ENCODE data around the gene FAM151A. TPM values are rescaled to one million over a fixed set of nuclear protein-coding genes. Genes with fewer than 3 reads are reported as not detected.
A peak's percentile ranks its signal among the peaks of the same experiment; 100 is the strongest.

The FAM151A gene
- total and polyA plus RNA-seq, 3 experiments from 2014 or later = not detected

GRCh38 chr1:54609301-54609921 lies 13.9 kb downstream of the FAM151A start:
- no peak overlapping the region for H3K27ac ChIP-seq (ENCODE audit: low read depth, low read length)
- Mint-ChIP-seq H3K4me3 (no peak overlapping the region), H3K36me3 (no peaks in the 10 kb centered on the region), H3K27me3 (peaks cover 3 to 5% of the 10 kb centered on the region in 2 donors), H3K4me1 (peaks cover 6 to 11% (median 7%) of the 10 kb centered on the region in 3 donors), H3K27ac (no peak overlapping the region), H3K9me3 (no peaks in the 10 kb centered on the region)
- H3K27me3 ChIP-seq (ENCODE audit: insufficient read depth, low read length, poor library complexity, severe bottlenecking) = no peaks in the 10 kb centered on the region
- no peak overlapping the region for H3K4me3 ChIP-seq (ENCODE audit: low read length)
- peaks cover 8% of the 10 kb centered on the region for H3K4me1 ChIP-seq (ENCODE audit: insufficient read depth, low read length)
- ChIA-PET CTCF (no interaction called here), POLR2A (no interaction called here)
- no peak for DNase-seq
- H3K9me3 ChIP-seq (ENCODE audit: low read length) = no peaks in the 10 kb centered on the region
- no peaks in the 10 kb centered on the region for H3K36me3 ChIP-seq (ENCODE audit: insufficient read depth, low read length)

GRCh38 chr1:54608566-54609230 lies 14.6 kb downstream of the FAM151A start:
- Histone ChIP-seq H3K4me1 (ENCODE audit: insufficient read depth, low read length) (peaks cover 10% of the 10 kb centered on the region), H3K4me3 (ENCODE audit: low read length) (no peak overlapping the region), H3K9me3 (ENCODE audit: low read length) (no peaks in the 10 kb centered on the region), H3K27me3 (ENCODE audit: insufficient read depth, low read length, poor library complexity, severe bottlenecking) (no peaks in the 10 kb centered on the region), H3K36me3 (ENCODE audit: insufficient read depth, low read length) (no peaks in the 10 kb centered on the region), H3K27ac (ENCODE audit: low read depth, low read length) (no peak overlapping the region)
- Mint-ChIP-seq H3K36me3 (no peaks in the 10 kb centered on the region), H3K27ac (no peak overlapping the region), H3K9me3 (no peaks in the 10 kb centered on the region), H3K4me3 (no peak overlapping the region), H3K4me1 (peaks cover 10 to 15% (median 10%) of the 10 kb centered on the region in 3 donors), H3K27me3 (peaks cover 3 to 5% of the 10 kb centered on the region in 2 donors)
- CTCF ChIA-PET = no interaction called here
- no peak for DNase-seq
- POLR2A ChIA-PET = no interaction called here

GRCh38 chr1:54607821-54608565 lies 15.3 kb downstream of the FAM151A start:
- peaks cover 10 to 15% (median 10%) of the 10 kb centered on the region in 3 donors for H3K4me1 Mint-ChIP-seq
- no peaks in the 10 kb centered on the region for H3K9me3 Mint-ChIP-seq
- POLR2A ChIA-PET = no interaction called here

GRCh38 chr1:54606990-54607325 lies 16.4 kb downstream of the FAM151A start:
- H3K27ac Mint-ChIP-seq = no peak overlapping the region
- H3K4me1 Mint-ChIP-seq = peaks cover 10 to 15% (median 10%) of the 10 kb centered on the region in 3 donors
- H3K9me3 ChIP-seq (ENCODE audit: low read length) = no peaks in the 10 kb centered on the region
- no peak overlapping the region for H3K27ac ChIP-seq (ENCODE audit: low read depth, low read length)
- no peaks in the 10 kb centered on the region for H3K36me3 ChIP-seq (ENCODE audit: insufficient read depth, low read length)
- peaks cover 3 to 5% of the 10 kb centered on the region in 2 donors for H3K27me3 Mint-ChIP-seq
- H3K27me3 ChIP-seq (ENCODE audit: insufficient read depth, low read length, poor library complexity, severe bottlenecking) = no peaks in the 10 kb centered on the region
- no peaks in the 10 kb centered on the region for H3K36me3 Mint-ChIP-seq
- POLR2A ChIA-PET = no interaction called here
- H3K4me1 ChIP-seq (ENCODE audit: insufficient read depth, low read length) = peaks cover 10% of the 10 kb centered on the region
- DNase-seq = no peak
- no peak overlapping the region for H3K4me3 ChIP-seq (ENCODE audit: low read length)
- CTCF ChIA-PET = no interaction called here
- H3K9me3 Mint-ChIP-seq = no peaks in the 10 kb centered on the region
- no peak overlapping the region for H3K4me3 Mint-ChIP-seq

More at GRCh38 chr1:54607821-54608565, 15.3 kb downstream of the FAM151A start:
- Histone ChIP-seq H3K9me3 (ENCODE audit: low read length) (no peaks in the 10 kb centered on the region), H3K36me3 (ENCODE audit: insufficient read depth, low read length) (no peaks in the 10 kb centered on the region), H3K4me3 (ENCODE audit: low read length) (no peak overlapping the region), H3K4me1 (ENCODE audit: insufficient read depth, low read length) (peaks cover 10% of the 10 kb centered on the region), H3K27me3 (ENCODE audit: insufficient read depth, low read length, poor library complexity, severe bottlenecking) (no peaks in the 10 kb centered on the region), H3K27ac (ENCODE audit: low read depth, low read length) (no peak overlapping the region)
- Mint-ChIP-seq H3K27ac (peak overlapping the region in 1 of 8 donors; percentile 72), H3K27me3 (peaks cover 3 to 5% of the 10 kb centered on the region in 2 donors), H3K36me3 (no peaks in the 10 kb centered on the region), H3K4me3 (no peak overlapping the region)
- CTCF ChIA-PET = no interaction called here
- DNase-seq = no peak

- CTCF ChIA-PET = no interaction called here
- POLR2A ChIA-PET = no interaction called here
Measured at GRCh38 chr1:54606096-54606989, 17.0 kb downstream of the FAM151A start.

GRCh38 chr1:54604572-54605370 lies 18.6 kb downstream of the FAM151A start:
- Histone ChIP-seq H3K27ac (ENCODE audit: low read depth, low read length) (no peak overlapping the region), H3K27me3 (ENCODE audit: insufficient read depth, low read length, poor library complexity, severe bottlenecking) (no peaks in the 10 kb centered on the region), H3K4me3 (ENCODE audit: low read length) (no peak overlapping the region), H3K4me1 (ENCODE audit: insufficient read depth, low read length) (peaks cover 10% of the 10 kb centered on the region), H3K36me3 (ENCODE audit: insufficient read depth, low read length) (no peaks in the 10 kb centered on the region), H3K9me3 (ENCODE audit: low read length) (no peaks in the 10 kb centered on the region)
- no peak overlapping the region for H3K4me3 Mint-ChIP-seq
- ChIA-PET CTCF (no interaction called here), POLR2A (no interaction called here)
- DNase-seq = peak in 2 of 5 donors; percentile 15 to 33
- peaks cover 10 to 15% (median 10%) of the 10 kb centered on the region in 3 donors for H3K4me1 Mint-ChIP-seq
- no peaks in the 10 kb centered on the region for H3K36me3 Mint-ChIP-seq
- no peaks in the 10 kb centered on the region for H3K9me3 Mint-ChIP-seq
- H3K27me3 Mint-ChIP-seq = peaks cover 0 to 2% of the 10 kb centered on the region in 2 donors
- peak overlapping the region in 5 of 8 donors; percentile 25 to 85 (median 61) for H3K27ac Mint-ChIP-seq

More at GRCh38 chr1:54606096-54606989, 17.0 kb downstream of the FAM151A start:
- Histone ChIP-seq H3K27me3 (ENCODE audit: insufficient read depth, low read length, poor library complexity, severe bottlenecking) (no peaks in the 10 kb centered on the region), H3K27ac (ENCODE audit: low read depth, low read length) (no peak overlapping the region), H3K9me3 (ENCODE audit: low read length) (no peaks in the 10 kb centered on the region), H3K4me1 (ENCODE audit: insufficient read depth, low read length) (peaks cover 10% of the 10 kb centered on the region), H3K4me3 (ENCODE audit: low read length) (no peak overlapping the region), H3K36me3 (ENCODE audit: insufficient read depth, low read length) (no peaks in the 10 kb centered on the region)
- DNase-seq = no peak
- Mint-ChIP-seq H3K4me3 (no peak overlapping the region), H3K4me1 (peaks cover 10 to 15% (median 10%) of the 10 kb centered on the region in 3 donors), H3K9me3 (no peaks in the 10 kb centered on the region), H3K36me3 (no peaks in the 10 kb centered on the region), H3K27me3 (peaks cover 3 to 5% of the 10 kb centered on the region in 2 donors), H3K27ac (peak overlapping the region in 1 of 8 donors; percentile 12)

- H3K36me3 ChIP-seq (ENCODE audit: insufficient read depth, low read length) = no peaks in the 10 kb centered on the region
- Mint-ChIP-seq H3K9me3 (no peaks in the 10 kb centered on the region), H3K27ac (peak overlapping the region in 3 of 8 donors; percentile 60 to 85 (median 72)), H3K36me3 (no peaks in the 10 kb centered on the region), H3K4me1 (peaks cover 10 to 15% (median 10%) of the 10 kb centered on the region in 3 donors), H3K4me3 (no peak overlapping the region), H3K27me3 (no peaks in the 10 kb centered on the region)
- ChIA-PET POLR2A (no interaction called here), CTCF (no interaction called here)
- peaks cover 10% of the 10 kb centered on the region for H3K4me1 ChIP-seq (ENCODE audit: insufficient read depth, low read length)
- H3K27me3 ChIP-seq (ENCODE audit: insufficient read depth, low read length, poor library complexity, severe bottlenecking) = no peaks in the 10 kb centered on the region
- no peak overlapping the region for H3K27ac ChIP-seq (ENCODE audit: low read depth, low read length)
- no peak overlapping the region for H3K4me3 ChIP-seq (ENCODE audit: low read length)
- no peaks in the 10 kb centered on the region for H3K9me3 ChIP-seq (ENCODE audit: low read length)
- DNase-seq = no peak
Measured at GRCh38 chr1:54604051-54604450, 19.3 kb downstream of the FAM151A start.

Measured in CD8-positive, alpha-beta memory T cell (primary cell).